Tibial nerve (tissue), 4 donors: ENCODE data around the gene PLXNA4.

Source experiments
- EP300 ChIP-seq, 2 donors: sonication (generic); formaldehyde crosslinking; IDR thresholded peaks; one replicate each; pipeline ENCODE4 v1.6.1; 2017; ENCODE audit warnings: antibody characterized with exemption in 2 of 2, mild to moderate bottlenecking in 1 of 2
- POLR2A ChIP-seq, 2 donors: fragments of 450-650 bp; IDR thresholded peaks; one replicate each; pipeline ENCODE4 v1.6.1; 2017; ENCODE audit warnings: antibody characterized with exemption in 2 of 2, mild to moderate bottlenecking in 2 of 2, moderate library complexity in 2 of 2
- TF ChIP-seq, protein P1 (sequence below), 5 experiments: fragments of 200-600 bp in 3 of 5; fragments of 450-650 bp in 2 of 5; sonication (generic) in 3 of 5; IDR thresholded peaks; one replicate each; pipeline ENCODE4 v1.5.1; 2016 to 2019; ENCODE audit warnings: antibody characterized with exemption in 5 of 5, mild to moderate bottlenecking in 3 of 5, moderate library complexity in 2 of 5

- TF ChIP-seq, protein P1, sequence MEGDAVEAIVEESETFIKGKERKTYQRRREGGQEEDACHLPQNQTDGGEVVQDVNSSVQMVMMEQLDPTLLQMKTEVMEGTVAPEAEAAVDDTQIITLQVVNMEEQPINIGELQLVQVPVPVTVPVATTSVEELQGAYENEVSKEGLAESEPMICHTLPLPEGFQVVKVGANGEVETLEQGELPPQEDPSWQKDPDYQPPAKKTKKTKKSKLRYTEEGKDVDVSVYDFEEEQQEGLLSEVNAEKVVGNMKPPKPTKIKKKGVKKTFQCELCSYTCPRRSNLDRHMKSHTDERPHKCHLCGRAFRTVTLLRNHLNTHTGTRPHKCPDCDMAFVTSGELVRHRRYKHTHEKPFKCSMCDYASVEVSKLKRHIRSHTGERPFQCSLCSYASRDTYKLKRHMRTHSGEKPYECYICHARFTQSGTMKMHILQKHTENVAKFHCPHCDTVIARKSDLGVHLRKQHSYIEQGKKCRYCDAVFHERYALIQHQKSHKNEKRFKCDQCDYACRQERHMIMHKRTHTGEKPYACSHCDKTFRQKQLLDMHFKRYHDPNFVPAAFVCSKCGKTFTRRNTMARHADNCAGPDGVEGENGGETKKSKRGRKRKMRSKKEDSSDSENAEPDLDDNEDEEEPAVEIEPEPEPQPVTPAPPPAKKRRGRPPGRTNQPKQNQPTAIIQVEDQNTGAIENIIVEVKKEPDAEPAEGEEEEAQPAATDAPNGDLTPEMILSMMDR (IDR thresholded peaks at IDR 0.05), result no peak
- TF ChIP-seq POLR2A (IDR thresholded peaks at IDR 0.05), result no peak
- peak in 1 of 2 donors; percentile 49 for TF ChIP-seq EP300 (IDR thresholded peaks at IDR 0.05)
Observed at GRCh38 chr7:132488634-132489302, 87.5 kb downstream of the PLXNA4 start.
